GM21423 (cell line): Measurements from ENCODE around the gene MORN1.

Experiments used
- ATAC-seq: cut with Tn5 transposase; IDR thresholded peaks from one replicate; pipeline ENCODE4 v1.9.1; 2021; ENCODE audit warnings: mild to moderate bottlenecking, moderate library complexity; ENCODE audit not compliant: unreplicated experiment

MORN1 gene

GRCh38 chr1:2388004-2388913 is 3.1 kb downstream of the MORN1 start:
- ATAC-seq: no peak

DNA sequence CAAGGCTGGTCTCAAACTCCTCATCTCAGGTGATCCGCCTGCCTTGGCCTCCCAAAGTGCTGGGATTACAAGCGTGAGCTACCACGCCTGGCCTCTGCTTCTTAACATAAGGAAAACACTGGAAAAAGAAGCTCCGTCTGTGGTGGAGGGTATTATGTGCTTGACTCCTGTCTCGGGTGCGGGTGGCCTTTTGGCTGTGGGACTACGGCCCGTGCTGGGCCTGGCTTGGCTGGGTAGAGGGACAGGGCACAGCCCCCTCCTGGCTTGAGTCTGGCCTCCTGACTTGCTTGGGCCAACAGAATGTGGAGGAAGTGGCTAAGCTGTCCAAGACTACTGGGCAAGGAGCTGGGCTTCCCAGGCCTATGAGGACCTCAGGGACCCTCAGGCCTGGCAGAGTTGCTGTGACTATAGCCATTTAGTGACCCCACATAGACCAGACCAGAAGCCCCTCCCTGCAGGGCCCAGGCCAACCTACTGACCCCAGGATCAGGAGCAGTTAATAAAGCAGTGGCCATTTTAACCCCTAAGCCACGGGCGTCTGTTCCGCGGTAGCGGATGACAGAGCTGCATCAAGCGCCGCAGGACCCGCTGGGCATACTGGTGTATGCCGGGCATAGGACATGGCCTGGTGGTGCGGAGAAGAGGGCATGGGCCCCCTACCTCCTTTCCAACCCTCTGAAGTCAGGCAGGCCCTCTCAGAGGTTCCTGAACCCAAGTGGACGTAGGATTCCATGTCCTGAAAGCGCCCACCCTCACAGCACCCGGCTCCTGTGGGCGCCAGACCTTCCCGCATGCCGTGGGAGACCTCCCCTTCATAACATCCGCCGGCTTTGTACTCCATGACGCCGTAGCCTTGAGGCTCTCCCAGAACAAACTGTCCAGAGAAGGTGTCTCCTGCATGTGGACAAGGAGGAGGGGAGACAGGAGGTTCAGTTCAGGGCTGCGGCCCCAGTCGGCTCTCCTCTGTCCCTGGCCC is 4.4 kb downstream of the MORN1 start:
- ATAC-seq: no peak

- ATAC-seq: no peak
These were observed 5.6 kb downstream of the MORN1 start for GRCh38 chr1:2385606-2386280.

DNA sequence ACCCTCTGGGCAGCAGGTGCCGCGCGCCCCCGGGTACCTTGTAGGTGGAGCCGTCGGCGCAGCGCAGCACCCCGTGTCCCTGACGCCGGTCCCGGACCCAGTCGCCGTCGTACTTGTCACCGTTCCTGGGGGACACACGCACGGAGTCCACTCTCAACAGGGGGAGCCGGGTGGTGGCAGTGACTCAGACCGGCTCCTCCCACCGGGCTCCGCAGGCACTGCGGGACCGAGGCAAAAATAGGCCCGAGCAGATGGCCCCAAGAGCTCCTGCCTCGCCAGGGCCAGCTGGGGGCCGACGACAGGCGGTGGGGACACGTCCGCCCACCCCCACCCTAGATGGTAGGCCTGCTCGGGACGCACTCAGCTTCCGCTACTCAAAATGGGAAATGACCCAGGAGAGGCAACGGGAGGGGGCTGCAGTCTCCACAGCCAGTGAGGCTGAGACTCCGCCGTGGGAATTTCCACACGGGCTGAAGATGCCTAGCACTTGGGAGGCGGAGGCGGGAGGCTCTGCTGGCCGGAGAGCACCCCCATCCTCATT is 6.3 kb downstream of the MORN1 start:
- ATAC-seq: no peak

DNA sequence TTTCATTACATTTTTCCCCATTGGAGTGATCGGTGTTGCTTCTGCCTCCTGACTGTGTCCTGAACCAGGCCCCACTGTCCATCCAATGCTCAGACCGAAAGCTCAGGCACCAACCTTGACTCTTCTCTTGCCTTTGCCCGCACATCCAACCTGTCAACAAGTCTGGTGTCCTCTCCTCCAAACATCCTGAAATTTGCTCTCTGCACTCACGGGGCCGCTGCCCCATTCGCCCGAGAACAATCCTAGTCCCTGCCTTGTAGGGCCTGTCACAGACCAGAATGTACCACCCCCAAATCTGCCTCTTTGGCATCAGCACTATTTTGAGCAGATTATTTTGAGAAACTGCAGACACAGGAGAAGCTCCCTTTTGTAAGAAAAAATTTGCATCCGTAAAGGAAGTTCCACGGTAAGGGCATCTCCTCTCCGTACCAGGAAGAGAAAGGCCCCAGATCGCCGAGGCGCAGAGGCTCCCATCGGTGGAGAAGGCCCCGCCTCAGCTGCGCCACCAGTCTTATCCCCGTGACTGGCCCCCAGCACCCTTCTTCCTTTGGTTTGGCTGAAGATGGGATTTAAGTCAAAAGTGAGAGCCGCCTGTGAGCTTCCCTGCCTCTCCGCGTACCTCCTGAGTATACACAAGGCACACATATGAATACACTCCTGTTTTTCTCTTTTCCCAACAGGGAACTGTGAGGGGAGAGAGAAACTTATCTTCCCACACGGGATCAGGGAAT is 7.1 kb downstream of the MORN1 start:
- ATAC-seq: no peak

DNA sequence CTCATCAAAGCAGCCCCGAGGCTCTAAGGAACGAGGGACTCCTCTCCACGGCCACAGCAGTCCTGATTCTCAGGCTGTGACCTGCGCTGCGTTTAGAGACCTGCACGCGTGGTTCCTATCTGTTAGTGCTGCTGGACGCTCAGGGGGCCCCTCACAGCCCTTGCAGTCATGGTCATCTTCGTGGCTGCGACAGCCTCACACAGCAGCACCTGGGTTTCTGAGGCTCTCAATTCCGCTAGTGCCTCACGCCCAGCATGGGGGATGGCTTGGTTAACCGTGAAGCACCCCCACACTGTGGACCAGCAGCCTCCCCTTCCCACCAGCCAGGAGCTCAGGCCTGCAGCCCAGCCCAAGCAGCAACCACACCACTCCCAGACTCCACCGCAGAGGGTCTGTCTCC is 7.8 kb downstream of the MORN1 start:
- ATAC-seq: no peak

DNA sequence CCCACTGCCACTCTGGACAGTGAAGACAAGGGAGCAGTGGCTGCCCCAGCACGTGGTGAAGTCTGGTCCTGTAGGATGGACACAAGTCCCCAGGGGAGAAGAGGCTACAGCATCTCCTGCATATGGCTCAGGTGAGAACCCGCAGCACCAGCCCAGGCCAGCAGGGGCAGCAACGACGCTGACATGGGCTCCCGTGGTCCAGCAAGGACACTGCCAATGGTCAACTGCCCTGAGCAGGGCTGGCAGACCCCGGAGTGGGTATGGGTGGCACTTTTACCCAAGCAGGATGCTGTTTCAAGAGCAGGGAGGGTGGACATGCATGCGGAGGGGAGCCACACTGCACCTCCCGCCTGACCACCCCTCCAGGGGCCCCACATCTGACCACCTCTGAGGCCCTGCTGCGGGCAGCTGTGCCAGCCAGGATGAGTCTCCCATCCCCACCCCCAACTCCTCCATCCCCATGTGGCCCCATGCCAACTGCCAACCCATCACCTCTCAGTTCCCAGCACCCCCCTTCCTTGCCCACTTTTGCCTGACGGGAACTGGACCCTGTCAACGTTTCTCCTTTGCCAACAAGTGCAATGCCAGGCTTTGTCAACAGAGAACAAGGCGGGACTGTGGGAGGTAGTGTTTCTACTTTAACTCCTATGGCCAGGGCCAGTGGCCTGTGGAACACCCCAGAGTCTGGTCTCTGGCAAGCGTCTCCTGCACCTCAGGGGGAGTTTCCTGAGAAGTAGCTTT is 8.6 kb downstream of the MORN1 start:
- no peak for ATAC-seq

DNA sequence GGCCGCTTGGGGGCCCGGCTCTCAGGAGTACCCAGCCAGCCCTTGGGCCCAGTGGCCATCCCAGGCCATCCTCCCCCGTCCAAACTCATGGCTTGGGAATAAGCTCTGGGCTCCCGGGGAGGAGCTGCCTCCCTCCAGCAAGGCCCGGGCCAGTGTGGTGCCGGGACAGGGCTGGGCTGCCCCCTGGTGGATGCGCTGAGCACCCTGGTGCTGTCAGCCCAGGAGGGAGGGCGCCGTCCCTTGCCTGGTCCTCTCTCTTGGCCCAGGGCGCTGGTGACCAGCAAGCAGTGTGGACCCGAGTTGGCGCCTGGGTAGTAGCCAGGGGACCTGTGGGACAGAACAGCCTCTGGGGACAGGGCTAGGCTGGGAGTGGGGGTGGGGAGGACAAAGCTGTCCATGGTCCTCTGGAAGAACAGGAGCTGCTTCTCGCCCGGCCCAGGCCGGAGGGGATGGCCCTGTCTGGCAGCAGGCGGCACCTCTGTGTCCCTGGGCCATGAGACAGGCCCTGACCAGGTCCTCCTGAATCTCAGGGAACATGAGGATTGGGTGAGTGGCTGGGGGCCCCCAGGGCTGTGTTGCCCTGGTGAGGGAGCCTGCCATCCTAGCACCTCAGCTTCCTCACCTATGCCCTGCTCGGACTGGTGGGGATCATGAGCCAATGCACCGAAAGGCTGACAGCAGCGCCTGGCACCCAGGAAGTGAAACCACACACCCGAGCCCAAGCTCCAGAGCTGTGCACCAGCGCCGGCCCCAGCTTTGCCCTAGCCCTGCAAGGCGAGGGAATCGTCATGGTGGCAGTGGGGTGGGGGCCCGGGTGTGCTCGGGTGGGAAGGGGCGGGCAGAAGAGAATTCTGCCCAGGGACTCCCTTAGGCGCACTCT is 9.4 kb downstream of the MORN1 start:
- no peak for ATAC-seq

DNA sequence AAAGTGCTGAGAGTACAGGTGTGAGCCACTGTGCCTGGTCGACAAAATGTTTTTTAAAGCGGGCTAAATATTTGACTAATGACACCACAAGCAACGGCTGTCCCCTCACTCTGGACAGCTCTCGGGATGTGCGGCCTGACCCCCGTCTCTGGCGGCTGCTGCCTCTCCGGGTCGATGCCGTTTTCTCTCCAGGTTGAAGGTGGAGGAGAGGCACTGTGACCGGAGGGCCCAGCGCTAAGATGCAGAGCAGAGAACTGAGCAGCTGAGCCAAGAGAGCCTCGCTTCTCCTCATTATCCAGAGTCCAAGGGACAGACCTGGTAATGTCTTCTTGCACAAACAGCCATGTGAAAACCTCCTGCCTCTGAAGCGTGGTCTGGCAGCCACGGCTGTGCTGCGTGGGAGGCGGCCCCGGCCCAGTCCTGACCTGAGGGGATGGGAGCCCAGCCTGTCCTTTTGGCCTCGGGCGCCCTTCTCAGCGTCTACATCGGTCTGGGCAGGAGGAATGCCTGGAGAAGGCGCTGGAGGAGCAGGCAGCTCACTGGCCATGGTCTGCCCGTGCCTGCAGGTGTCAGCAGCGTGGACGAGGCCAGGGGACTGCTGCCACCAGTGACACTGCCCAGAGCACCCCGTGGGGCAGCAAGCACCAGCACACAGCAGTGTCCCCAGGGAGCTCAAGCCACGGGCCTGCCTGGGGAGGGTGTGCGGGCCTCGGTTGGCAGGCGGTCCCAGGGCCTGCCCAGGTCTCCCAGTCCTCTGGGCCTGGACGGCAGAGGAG is 10.3 kb downstream of the MORN1 start:
- ATAC-seq: no peak

DNA sequence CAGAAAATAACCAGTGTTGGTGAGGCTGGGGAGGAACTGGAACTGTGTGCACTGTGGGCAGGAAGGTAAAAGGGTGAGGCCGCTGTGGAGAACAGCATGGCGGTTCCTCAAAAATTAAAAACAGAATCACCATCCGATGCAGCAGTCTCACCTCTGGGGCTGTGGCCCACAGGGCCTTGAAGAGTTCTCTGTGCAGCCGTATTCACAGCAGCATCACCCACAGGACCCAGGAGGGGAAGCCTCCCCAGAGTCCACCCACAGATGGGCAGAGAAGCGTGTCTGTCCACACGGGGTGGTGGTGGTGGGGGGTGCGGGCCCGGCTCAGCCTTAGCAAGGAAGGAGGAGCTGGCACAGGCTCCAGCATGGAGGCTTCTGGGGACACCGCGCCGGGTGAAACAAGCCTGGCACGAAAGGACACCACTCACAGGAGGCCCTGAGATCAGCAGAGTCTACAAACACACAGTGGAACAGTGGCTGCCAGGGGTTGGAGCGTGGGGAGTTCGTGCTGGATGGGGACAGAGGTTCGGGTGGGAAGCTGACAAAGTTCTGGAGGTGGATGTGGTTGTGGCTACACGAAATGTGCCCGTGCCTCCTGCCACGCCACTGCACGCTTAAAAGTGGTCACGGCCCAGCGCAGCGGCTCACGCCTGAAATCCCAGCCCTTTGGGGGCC is 11.5 kb downstream of the MORN1 start:
- ATAC-seq: no peak

- no peak for ATAC-seq
These were observed 12.2 kb downstream of the MORN1 start for GRCh38 chr1:2378956-2379732.

DNA sequence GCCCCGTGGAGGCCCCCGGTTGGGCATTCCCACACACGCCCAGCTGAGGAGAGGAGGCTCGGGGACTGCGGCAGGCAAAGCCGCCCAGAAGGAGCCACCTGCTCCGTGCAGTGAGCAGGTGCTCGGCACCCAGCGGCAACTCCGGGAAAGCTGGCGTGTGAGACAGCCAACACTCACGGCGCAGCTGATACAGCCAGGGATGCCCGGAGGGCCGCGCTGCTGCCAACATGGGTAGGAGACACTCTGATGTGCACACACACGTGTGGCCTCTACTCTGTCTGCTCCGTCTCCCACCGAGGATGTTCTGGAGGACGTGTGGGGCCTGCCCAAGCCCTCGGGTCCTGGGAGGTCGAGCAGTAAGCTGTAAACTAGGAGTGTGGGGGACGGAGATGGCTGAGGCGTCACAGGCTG is 12.9 kb downstream of the MORN1 start:
- ATAC-seq: no peak

DNA sequence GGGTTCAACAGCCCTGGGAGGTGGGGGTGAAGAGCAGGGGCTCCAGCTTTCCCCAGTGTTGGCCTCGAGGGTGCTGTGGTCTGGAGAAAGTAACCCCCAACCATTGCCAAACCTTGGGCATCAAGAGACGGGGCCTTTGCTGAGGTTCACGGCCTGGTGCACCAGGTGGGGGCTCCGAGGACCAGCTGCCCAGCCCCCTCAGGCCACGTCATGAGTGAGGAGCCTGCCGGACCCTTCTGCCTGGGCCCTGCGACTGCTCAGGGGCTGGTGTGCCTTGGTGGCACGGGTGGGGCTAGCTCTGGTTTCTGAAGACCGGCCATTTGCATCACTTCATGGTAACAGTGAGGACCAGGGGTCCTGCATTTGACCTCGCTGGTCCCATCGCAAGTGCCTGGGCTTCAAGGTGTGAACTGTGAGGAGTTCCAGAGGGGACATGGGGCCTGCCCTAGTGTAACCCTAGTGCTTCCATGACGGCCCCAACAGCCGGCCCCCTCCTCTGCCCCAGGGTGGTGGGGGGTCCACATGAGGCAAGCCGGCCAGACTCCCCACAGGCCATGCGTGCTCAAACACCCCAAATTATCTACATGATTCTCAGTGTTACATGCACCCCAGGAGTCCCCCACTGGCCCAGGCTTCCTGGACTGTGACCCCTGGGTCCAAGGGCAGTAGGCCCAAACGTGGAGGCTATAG is 13.5 kb downstream of the MORN1 start:
- no peak for ATAC-seq

DNA sequence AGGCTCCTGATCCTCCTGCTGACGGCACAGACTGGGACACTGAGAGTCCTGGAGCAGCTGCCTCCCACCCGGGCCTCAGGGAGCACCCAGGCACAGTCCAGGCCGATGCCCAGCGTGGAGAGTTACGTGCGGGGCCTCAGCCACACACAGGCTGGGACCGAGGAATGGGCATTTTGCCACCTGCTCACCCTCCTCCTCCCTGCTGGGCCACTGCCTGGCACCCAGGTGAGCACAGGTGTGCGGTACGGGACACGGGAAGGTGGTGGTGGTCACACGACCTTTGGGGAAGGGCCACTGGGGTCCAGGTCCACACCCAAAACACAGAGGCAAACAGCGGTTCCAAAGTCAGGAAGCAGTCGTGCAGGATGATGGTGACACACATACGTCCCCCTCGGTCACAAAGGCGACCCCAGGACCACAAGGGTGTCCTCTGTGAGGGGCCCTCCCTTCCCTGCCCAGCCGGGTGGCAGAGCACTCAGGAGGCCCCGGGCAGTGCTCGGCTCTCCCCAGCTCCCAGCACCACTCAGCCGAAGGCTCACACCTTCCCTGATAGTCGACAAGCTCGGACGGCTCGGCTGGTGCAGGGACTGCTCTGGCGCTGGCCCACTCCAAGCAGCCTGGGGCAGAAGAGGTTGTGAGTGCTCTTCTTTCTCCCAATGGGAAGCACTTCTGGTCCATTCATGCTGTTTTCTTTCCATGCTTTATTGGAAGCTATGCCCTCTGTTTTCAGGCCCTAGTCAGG is 14.3 kb downstream of the MORN1 start:
- no peak for ATAC-seq

DNA sequence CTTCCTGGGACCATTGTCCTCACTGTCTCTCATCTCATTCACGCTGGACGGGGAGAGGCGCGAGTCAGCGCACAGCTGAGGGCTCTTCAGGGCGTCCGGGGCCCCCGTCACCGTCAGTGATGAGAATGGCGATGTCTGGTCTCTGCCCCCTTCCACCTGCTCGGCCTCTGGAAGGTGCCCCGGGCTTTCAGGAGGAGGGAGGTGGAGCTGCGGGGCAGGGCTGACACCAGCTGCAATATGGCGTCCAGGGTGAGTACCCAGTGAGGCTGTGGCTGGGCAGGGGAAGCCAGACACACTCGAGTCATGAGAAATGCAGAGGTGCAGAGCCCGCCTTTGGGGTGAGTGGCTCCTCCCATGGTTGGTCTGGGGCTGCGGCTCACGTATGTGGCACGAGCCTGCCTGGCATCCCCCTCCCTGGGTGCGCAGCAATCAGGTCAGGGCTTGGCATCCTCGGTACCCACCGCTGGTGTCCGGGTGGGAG is 15.1 kb downstream of the MORN1 start:
- ATAC-seq: no peak
